IMR-90 (cell line): ENCODE measurements around the gene STXBP4. TPM values are rescaled to one million over a fixed set of nuclear protein-coding genes. Genes with fewer than 3 reads are reported as not detected.

Source experiments
- ATAC-seq: fragments of 200-7000 bp; cut with Tn5 transposase; 2 replicates; pipeline ENCODE4 v1.9.1; 2020; ENCODE audit warnings: low read depth, mild to moderate bottlenecking, moderate library complexity
- BruUV-seq: library from RNA; stranded (reverse); fragments of 400-500 nt; replicated peaks from 2 replicates; lab custom pipeline; 2021; lab: Mats Ljungman, UMichigan
- CTCF ChIA-PET: fragments of 300-600 bp; formaldehyde crosslinking; extraction: SDS; loops from one replicate; lab custom pipeline; 2021; ENCODE audit warnings: antibody characterized with exemption; lab: Yijun Ruan, JAX
- POLR2A ChIA-PET: fragments of 300-600 bp; sonication (Branson Sonifier 250); formaldehyde crosslinking; loops from one replicate; lab custom pipeline; 2022; ENCODE audit warnings: antibody characterized with exemption; ENCODE audit not compliant: unreplicated experiment; lab: Charles Lee
- DNase-seq: peaks from one replicate; pipeline ENCODE4 v3.0.0; 2013
- H2AFZ ChIP-seq: replicated peaks from 2 replicates; pipeline ENCODE3; 2013; ENCODE audit warnings: low read length, mild to moderate bottlenecking; ENCODE audit not compliant: poor library complexity
- H2AK5ac ChIP-seq: 2 replicates; pipeline ENCODE4 v1.6.1; 2013; ENCODE audit warnings: low read depth, low read length, inconsistent platforms
- H2AK9ac ChIP-seq: replicated peaks from 2 replicates; pipeline ENCODE3; 2013; ENCODE audit warnings: mild to moderate bottlenecking, low read depth, low read length, moderate library complexity; ENCODE audit not compliant: poor library complexity
- H2BK120ac ChIP-seq: 2 replicates; pipeline ENCODE4 v1.6.1; 2013; ENCODE audit warnings: low read depth, low read length, inconsistent platforms
- H2BK15ac ChIP-seq: 3 replicates; pipeline ENCODE4 v1.6.1; 2013; ENCODE audit warnings: low read depth, low read length, inconsistent platforms
- H2BK20ac ChIP-seq: 2 replicates; pipeline ENCODE4 v1.6.1; 2013; ENCODE audit warnings: low read depth, mild to moderate bottlenecking, inconsistent platforms, low read length, moderate library complexity
- H2BK5ac ChIP-seq: 2 replicates; pipeline ENCODE4 v1.6.1; 2013; ENCODE audit warnings: mild to moderate bottlenecking, low read depth, low read length, inconsistent platforms; ENCODE audit not compliant: poor library complexity, severe bottlenecking
- H3K14ac ChIP-seq: replicated peaks from 2 replicates; pipeline ENCODE4 v1.6.1; 2013; ENCODE audit warnings: low read depth, low read length, inconsistent platforms
- H3K18ac ChIP-seq: 2 replicates; pipeline ENCODE4 v1.6.1; 2013; ENCODE audit warnings: low read depth, low read length, control low read depth
- H3K23ac ChIP-seq: 2 replicates; pipeline ENCODE4 v1.6.1; 2013; ENCODE audit warnings: low read depth, low read length, inconsistent platforms
- H3K27ac ChIP-seq: 2 replicates; pipeline ENCODE4 v1.5.1; 2013; ENCODE audit warnings: mild to moderate bottlenecking, control low read depth, low read length; ENCODE audit not compliant: insufficient read depth
- H3K27me3 ChIP-seq: 2 replicates; pipeline ENCODE4 v1.6.1; 2013; ENCODE audit warnings: low read length; ENCODE audit not compliant: control insufficient read depth, insufficient read depth
- H3K36me3 ChIP-seq: 2 replicates; pipeline ENCODE4 v1.6.1; 2013; ENCODE audit warnings: low read length, mixed read lengths; ENCODE audit not compliant: control insufficient read depth, insufficient read depth
- H3K4ac ChIP-seq: 2 replicates; pipeline ENCODE4 v1.6.1; 2013; ENCODE audit warnings: low read depth, low read length, inconsistent platforms
- H3K4me1 ChIP-seq: 2 replicates; pipeline ENCODE4 v1.6.1; 2013; ENCODE audit warnings: low read length, mixed read lengths; ENCODE audit not compliant: control insufficient read depth, insufficient read depth
- H3K4me2 ChIP-seq: 2 replicates; pipeline ENCODE4 v1.6.1; 2013; ENCODE audit warnings: low read depth, mild to moderate bottlenecking, control low read depth, low read length, moderate library complexity
- H3K4me3 ChIP-seq: 2 replicates; pipeline ENCODE4 v1.5.1; 2013; ENCODE audit warnings: low read depth, mild to moderate bottlenecking, control low read depth, low read length, moderate library complexity; ENCODE audit not compliant: insufficient read depth
- H3K56ac ChIP-seq: 2 replicates; pipeline ENCODE4 v1.6.1; 2013; ENCODE audit warnings: low read length, inconsistent platforms; ENCODE audit not compliant: insufficient read depth; ENCODE audit errors: extremely low read depth
- H3K79me1 ChIP-seq, 2 experiments: 2 replicates each; pipeline ENCODE4 v1.6.1; 2013; ENCODE audit warnings: low read length in 2 of 2, inconsistent platforms in 1 of 2, low read depth in 1 of 2
- H3K9ac ChIP-seq: 2 replicates; pipeline ENCODE4 v1.6.1; 2013; ENCODE audit warnings: low read depth, low read length, control low read depth
- H3K9me1 ChIP-seq: 2 replicates; pipeline ENCODE4 v1.6.1; 2013; ENCODE audit warnings: low read length, inconsistent platforms; ENCODE audit not compliant: insufficient read depth
- H3K9me3 ChIP-seq: 2 replicates; pipeline ENCODE4 v1.6.1; 2013; ENCODE audit warnings: low read length; ENCODE audit not compliant: control insufficient read depth, insufficient read depth
- H4K20me1 ChIP-seq: 2 replicates; pipeline ENCODE4 v1.6.1; 2013; ENCODE audit warnings: low read length, inconsistent platforms; ENCODE audit not compliant: insufficient read depth
- H4K5ac ChIP-seq: 2 replicates; pipeline ENCODE4 v1.6.1; 2013; ENCODE audit warnings: mild to moderate bottlenecking, low read depth, low read length, control low read depth
- H4K8ac ChIP-seq, 2 experiments: 2 replicates each; pipeline ENCODE4 v1.6.1; 2013; ENCODE audit warnings: low read depth in 2 of 2, low read length in 2 of 2, control low read depth in 1 of 2, inconsistent platforms in 1 of 2
- H4K91ac ChIP-seq: 2 replicates; pipeline ENCODE4 v1.6.1; 2013; ENCODE audit warnings: low read depth, low read length, inconsistent platforms; ENCODE audit not compliant: insufficient read depth
- BHLHE40 ChIP-seq: fragments of 150-350 bp; IDR thresholded peaks from 2 replicates; pipeline ENCODE4 v1.6.1; 2016; ENCODE audit warnings: mild to moderate bottlenecking, low read depth, low read length
- CEBPB ChIP-seq: IDR thresholded peaks from 2 replicates; pipeline ENCODE4 v1.6.1; 2012; ENCODE audit warnings: low read depth, low read length, improper control_type of control experiment
- CHD1 ChIP-seq: IDR thresholded peaks from 2 replicates; pipeline ENCODE4 v1.6.1; 2012; ENCODE audit warnings: low read depth, low read length, improper control_type of control experiment
- CTCF ChIP-seq: conservative IDR thresholded peaks from 2 replicates; pipeline ENCODE4 v1.5.1; 2012; ENCODE audit warnings: mild to moderate bottlenecking, low read depth, low read length, improper control_type of control experiment
- ELK1 ChIP-seq: fragments of 150-350 bp; IDR thresholded peaks from 2 replicates; pipeline ENCODE4 v1.6.1; 2016; ENCODE audit warnings: low read depth, mild to moderate bottlenecking, low read length, moderate library complexity, borderline replicate concordance
- FOS ChIP-seq: fragments of 150-350 bp; IDR thresholded peaks from 2 replicates; pipeline ENCODE4 v1.6.1; 2016; ENCODE audit warnings: low read depth, low read length
- MAFK ChIP-seq: IDR thresholded peaks from 2 replicates; pipeline ENCODE4 v1.6.1; 2012; ENCODE audit warnings: low read depth, low read length, improper control_type of control experiment
- MAZ ChIP-seq: IDR thresholded peaks from 2 replicates; pipeline ENCODE4 v1.6.1; 2012; ENCODE audit warnings: low read depth, mild to moderate bottlenecking, low read length, improper control_type of control experiment, moderate library complexity, borderline replicate concordance
- MXI1 ChIP-seq: IDR thresholded peaks from 2 replicates; pipeline ENCODE4 v1.6.1; 2012; ENCODE audit warnings: low read depth, mild to moderate bottlenecking, low read length, moderate library complexity, borderline replicate concordance
- NFE2L2 ChIP-seq: fragments of 150-350 bp; IDR thresholded peaks from 2 replicates; pipeline ENCODE4 v1.6.1; 2016; ENCODE audit warnings: low read depth, mild to moderate bottlenecking, low read length
- POLR2A ChIP-seq: IDR thresholded peaks from 2 replicates; pipeline ENCODE4 v1.6.1; 2012; ENCODE audit warnings: mild to moderate bottlenecking, low read depth, low read length
- RAD21 ChIP-seq: IDR thresholded peaks from 2 replicates; pipeline ENCODE4 v1.6.1; 2012; ENCODE audit warnings: low read length, improper control_type of control experiment
- RCOR1 ChIP-seq: IDR thresholded peaks from 2 replicates; pipeline ENCODE4 v1.6.1; 2012; ENCODE audit warnings: mild to moderate bottlenecking, low read length, improper control_type of control experiment; ENCODE audit not compliant: insufficient replicate concordance
- RFX5 ChIP-seq: IDR thresholded peaks from 2 replicates; pipeline ENCODE4 v1.8.0; 2012; ENCODE audit warnings: low read depth, mild to moderate bottlenecking, low read length, moderate library complexity
- SMC3 ChIP-seq: fragments of 150-350 bp; IDR thresholded peaks from 2 replicates; pipeline ENCODE4 v1.6.1; 2016; ENCODE audit warnings: low read depth, mild to moderate bottlenecking, antibody characterized with exemption, low read length, moderate library complexity
- USF2 ChIP-seq: fragments of 150-350 bp; IDR thresholded peaks from 2 replicates; pipeline ENCODE4 v1.6.1; 2017; ENCODE audit warnings: mild to moderate bottlenecking, antibody characterized with exemption, low read length, low read depth
- dilution Hi-C: fragments of 300-500 bp; cut with HindIII; formaldehyde crosslinking; loops from one replicate; pipeline ENCODE4 v1.14.3; 2018; ENCODE audit warnings: low sequenced_read_pairs; ENCODE audit not compliant: unreplicated experiment
- in situ Hi-C: fragments of 300-500 bp; cut with MboI; formaldehyde crosslinking; loops from 3 replicates; pipeline ENCODE4 v1.14.3; 2019; ENCODE audit warnings: low sequenced_read_pairs, inconsistent platforms, mixed read lengths
- intact Hi-C: fragments of 100-400 bp; cut with micrococcal nuclease; formaldehyde crosslinking; loops from 2 replicates; pipeline ENCODE4 v1.10.0; 2022
- polyA plus RNA-seq, 3 experiments: library from polyadenylated mRNA; depleted of rRNA; stranded (reverse); fragments of >200 nt; gene quantifications; 2 replicates each; pipeline ENCODE4 v1.2.3, GENCODE V29; 2012; ENCODE audit warnings: low replicate concordance in 1 of 3
- total RNA-seq: library from RNA; depleted of rRNA; stranded (reverse); fragments of >200 nt; gene quantifications from 2 replicates; pipeline ENCODE4 v1.2.3, GENCODE V29; 2012

Gene STXBP4
- total and polyA plus RNA-seq, 2 of the 4 experiments (the other 2 are of a cell fraction): 4.1 to 20.4 TPM

GRCh38 chr17:55054429-55054828 is 85.9 kb downstream of the STXBP4 start:
- ChIA-PET POLR2A (no interaction called here), CTCF (no interaction called here)
- Histone ChIP-seq H3K4ac (no peak overlapping the region), H3K4me1 (no peaks in the 10 kb centered on the region), H3K14ac (no peak overlapping the region), H4K8ac (no peak overlapping the region), H3K9me3 (no peaks in the 10 kb centered on the region), H3K4me3 (no peak overlapping the region), H3K36me3 (no peaks in the 10 kb centered on the region), H2BK20ac (no peak overlapping the region), H3K18ac (no peak overlapping the region), H2AFZ (no peak overlapping the region), H3K9me1 (no peaks in the 10 kb centered on the region), H2BK5ac (no peak overlapping the region), H3K27me3 (no peaks in the 10 kb centered on the region), H2AK9ac (no peak overlapping the region), H3K56ac (no peak overlapping the region), H4K20me1 (no peaks in the 10 kb centered on the region), H4K91ac (no peak overlapping the region), H3K9ac (no peak overlapping the region), H2BK15ac (no peak overlapping the region), H3K4me2 (no peak overlapping the region), H2BK120ac (no peak overlapping the region), H3K27ac (no peak overlapping the region), H3K79me1 (no peaks in the 10 kb centered on the region), H4K5ac (no peak overlapping the region), H2AK5ac (no peak overlapping the region), H3K23ac (no peak overlapping the region)
- BruUV-seq: no TSS peak
- DNase-seq: no peak
- intact Hi-C loops (loop anchor here (5.0 kb wide), 2 partner anchors 293 to 458 kb away; partner anchors contain the start of gene SMIM36), dilution Hi-C loops (no loop called here), in situ Hi-C loops (loop anchor here (10.0 kb wide), 1 partner anchor 240 kb away; no protein-coding TSS in a partner anchor)
- no peak for ATAC-seq
- no peak for TF ChIP-seq RCOR1
- TF ChIP-seq RFX5: no peak
- no peak for TF ChIP-seq CTCF
- no peak for TF ChIP-seq MAZ
- no peak for TF ChIP-seq BHLHE40
- no peak for TF ChIP-seq CEBPB
- no peak for TF ChIP-seq MXI1
- no peak for TF ChIP-seq NFE2L2
- TF ChIP-seq POLR2A: no peak
- TF ChIP-seq RAD21: no peak
- no peak for TF ChIP-seq MAFK
- TF ChIP-seq USF2: no peak
- no peak for TF ChIP-seq CHD1
- TF ChIP-seq SMC3: no peak
- TF ChIP-seq FOS: no peak
- TF ChIP-seq ELK1: no peak
